Astrocyte of the cerebellum (primary cell): ENCODE measurements around the gene FAM13C.

Experiments
- DNase-seq: peaks from one replicate; pipeline ENCODE4 v3.0.0-alpha.2; 2011; ENCODE audit warnings: low read depth
- H3K4me3 ChIP-seq: 2 replicates; pipeline ENCODE4 v1.5.1; 2011; ENCODE audit warnings: mild to moderate bottlenecking, low read depth, low read length, moderate library complexity
- CTCF ChIP-seq: IDR thresholded peaks from 2 replicates; pipeline ENCODE4 v1.5.1; 2012; ENCODE audit warnings: low read length, low read depth, moderate library complexity, mild to moderate bottlenecking; ENCODE audit errors: missing control alignments
- in situ Hi-C: cut with HindIII; loops from 2 replicates; pipeline ENCODE4 v1.10.0; 2017; ENCODE audit warnings: low sequenced_read_pairs

FAM13C gene

GRCh38 chr10:59272061-59272460 is 90.3 kb downstream of the FAM13C start:
- in situ Hi-C loops, result no loop called here
- TF ChIP-seq CTCF, result no peak
- DNase-seq, result no peak
- H3K4me3 ChIP-seq, result no peak overlapping the region

GRCh38 chr10:59271160-59271559 is 91.2 kb downstream of the FAM13C start:
- TF ChIP-seq CTCF, result no peak
- in situ Hi-C loops, result no loop called here

DNA sequence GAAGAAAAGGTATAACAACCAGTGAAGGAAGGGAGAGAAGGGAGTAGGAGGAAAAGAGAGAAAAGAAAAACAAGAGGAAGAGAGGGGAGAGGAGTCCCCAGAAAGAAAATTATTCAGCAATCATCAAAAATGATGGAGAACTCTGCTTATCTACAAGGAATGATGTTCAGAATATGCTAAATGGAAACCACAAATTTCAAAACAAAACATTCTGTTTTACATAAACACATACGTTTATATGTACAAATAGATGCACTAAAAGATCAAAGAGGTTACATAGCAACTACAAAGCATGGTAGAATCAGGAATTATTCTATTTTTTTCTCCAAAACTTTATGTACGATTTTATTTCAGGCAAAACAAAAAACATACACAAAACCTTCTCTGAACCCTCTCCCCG is 91.9 kb downstream of the FAM13C start:
- no peak overlapping the region for H3K4me3 ChIP-seq
- in situ Hi-C loops, result no loop called here
- TF ChIP-seq CTCF, result no peak
- no peak for DNase-seq

More at GRCh38 chr10:59271160-59271559, 91.2 kb downstream of the FAM13C start:
- DNase-seq, result no peak
- no peak overlapping the region for H3K4me3 ChIP-seq

DNA sequence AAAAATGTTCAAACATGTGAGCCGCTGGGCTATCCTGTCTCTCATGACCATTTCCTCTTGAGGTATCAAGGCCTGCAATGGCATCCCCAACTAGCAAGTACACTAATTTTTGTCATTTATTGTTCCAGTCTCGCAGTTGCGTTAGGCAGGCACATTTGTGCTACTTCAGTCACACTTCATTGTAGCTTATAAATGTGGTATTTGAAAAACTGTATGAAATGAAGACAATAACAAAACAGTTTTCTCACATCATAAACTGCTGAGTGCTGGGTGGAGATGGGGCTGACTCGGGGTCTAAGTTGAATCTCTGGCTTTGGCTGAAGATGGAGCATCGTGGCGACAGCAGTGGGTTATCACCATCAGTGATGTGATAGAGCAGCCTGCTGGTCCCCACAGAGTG is 92.7 kb downstream of the FAM13C start:
- no peak for TF ChIP-seq CTCF
- in situ Hi-C loops, result no loop called here
- no peak for DNase-seq
- H3K4me3 ChIP-seq, result no peak overlapping the region

GRCh38 chr10:59268460-59268859 is 93.9 kb downstream of the FAM13C start:
- in situ Hi-C loops, result no loop called here
- DNase-seq, result no peak
- no peak for TF ChIP-seq CTCF
- H3K4me3 ChIP-seq, result no peak overlapping the region

DNA sequence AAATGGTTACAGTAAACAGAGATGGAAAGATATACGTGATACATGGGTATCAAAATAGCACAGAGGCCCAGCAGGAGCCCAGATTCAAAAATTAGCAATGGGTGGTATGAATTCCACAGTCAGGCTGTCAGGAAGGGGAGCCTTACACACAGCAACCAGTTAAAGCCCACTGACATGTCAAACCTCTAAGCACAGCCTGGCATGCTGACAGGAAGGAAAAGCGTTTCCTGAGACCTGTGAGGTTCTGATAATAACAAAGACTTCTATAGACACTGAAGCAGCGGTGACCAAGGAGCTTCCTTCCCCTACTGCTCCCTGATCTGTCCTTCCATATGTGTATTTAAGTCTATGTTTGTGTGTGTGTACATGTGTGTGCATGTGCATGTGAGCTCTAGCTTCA is 96.0 kb downstream of the FAM13C start:
- H3K4me3 ChIP-seq, result no peak overlapping the region
- no peak for TF ChIP-seq CTCF
- DNase-seq, result no peak
- in situ Hi-C loops, result no loop called here

- H3K4me3 ChIP-seq, result no peak overlapping the region
- no peak for TF ChIP-seq CTCF
- no peak for DNase-seq
- in situ Hi-C loops, result no loop called here
These were observed 97.2 kb downstream of the FAM13C start for GRCh38 chr10:59265141-59265540.
